Stomach (tissue), 9 donors: Measurements from ENCODE around the gene ATP11B. TPM values are rescaled to one million over a fixed set of nuclear protein-coding genes. Genes with fewer than 3 reads are reported as not detected.

Experiments used
- DNase-seq, 2 donors: peaks; one replicate each; pipeline versions ENCODE4 v3.0.0 to v3.0.0-alpha.2; 2013 to 2019
- H3K27ac ChIP-seq, 5 donors: fragments of 200-600 bp in 4 of 5; sonication (generic) in 4 of 5; one replicate each; pipeline ENCODE4 v1.5.1; 2013 to 2019; ENCODE audit warnings: mild to moderate bottlenecking in 1 of 5, moderate library complexity in 1 of 5
- H3K27me3 ChIP-seq, 3 donors: fragments of 200-600 bp; sonication (generic); one replicate each; pipeline ENCODE4 v1.5.1; 2017 to 2019; ENCODE audit warnings: mixed run types in 1 of 3
- H3K36me3 ChIP-seq, 4 donors: fragments of 200-600 bp; sonication (generic); 1 replicate in 3 of 4; 2 replicates in 1 of 4; pipeline ENCODE4 v1.5.1; 2016 to 2019
- H3K4me1 ChIP-seq, 4 donors: fragments of 200-600 bp; sonication (generic); one replicate each; pipeline ENCODE4 v1.5.1; 2016 to 2019
- H3K4me3 ChIP-seq, 4 donors: fragments of 200-600 bp; sonication (generic) in 3 of 4; one replicate each; pipeline ENCODE4 v1.5.1; 2016 to 2019; ENCODE audit warnings: mild to moderate bottlenecking in 1 of 4
- H3K9me3 ChIP-seq, 4 donors: fragments of 200-600 bp; sonication (generic); one replicate each; pipeline ENCODE4 v1.5.1; 2016 to 2019
- CTCF ChIP-seq, 7 experiments: fragments of 450-650 bp in 4 of 7; fragments of 200-600 bp in 3 of 7; sonication (generic) in 3 of 7; IDR thresholded peaks; one replicate each; pipeline ENCODE4 v1.5.1; 2016 to 2019; ENCODE audit warnings: antibody characterized with exemption in 7 of 7, control low read depth in 2 of 7, mild to moderate bottlenecking in 1 of 7
- EP300 ChIP-seq: sonication (generic); formaldehyde crosslinking; IDR thresholded peaks from one replicate; pipeline ENCODE4 v1.6.1; 2017; ENCODE audit warnings: antibody characterized with exemption
- POLR2A ChIP-seq, 4 donors: fragments of 450-650 bp; IDR thresholded peaks; one replicate each; pipeline ENCODE4 v1.6.1; 2016; ENCODE audit warnings: antibody characterized with exemption in 4 of 4, control low read depth in 2 of 4, mild to moderate bottlenecking in 1 of 4, moderate library complexity in 1 of 4
- POLR2AphosphoS5 ChIP-seq, 3 donors: sonication (generic); formaldehyde crosslinking; IDR thresholded peaks; one replicate each; pipeline ENCODE4 v1.6.1; 2016; ENCODE audit warnings: antibody characterized with exemption in 3 of 3
- WGBS, 5 donors: extraction: QIAGEN DNeasy Blood & Tissue Kit in 3 of 5; methylation state at CpG; one replicate each; pipeline versions ENCODE4 v1.1.5 to v1.1.7; 2013 to 2018; 5-methylcytosine and 5-hydroxymethylcytosine counted together
- intact Hi-C: fragments of 100-400 bp; cut with DNase I; formaldehyde crosslinking; loops from one replicate; pipeline ENCODE4 v1.15.1; 2023; ENCODE audit warnings: low total_unique reads
- polyA plus RNA-seq, 3 donors: library from polyadenylated mRNA; stranded (reverse); fragments of 200-250 nt; gene quantifications; one replicate each; pipeline ENCODE4 v1.2.3, GENCODE V29; 2013
- total RNA-seq, 5 donors: library from RNA; depleted of rRNA; stranded (reverse); fragments of >200 nt; gene quantifications; one replicate each; pipeline versions ENCODE4 v1.1.0 to v1.2.3, GENCODE V29; 2014 to 2016
- donor health status: healthy with polysubstance abuse.
- donor health status: Bipolar disorder and iron deficiency.
- donor health status: healthy.

The ATP11B gene
- total and polyA plus RNA-seq, 8 donors, result 9.6 to 449 (median 120) TPM

DNA sequence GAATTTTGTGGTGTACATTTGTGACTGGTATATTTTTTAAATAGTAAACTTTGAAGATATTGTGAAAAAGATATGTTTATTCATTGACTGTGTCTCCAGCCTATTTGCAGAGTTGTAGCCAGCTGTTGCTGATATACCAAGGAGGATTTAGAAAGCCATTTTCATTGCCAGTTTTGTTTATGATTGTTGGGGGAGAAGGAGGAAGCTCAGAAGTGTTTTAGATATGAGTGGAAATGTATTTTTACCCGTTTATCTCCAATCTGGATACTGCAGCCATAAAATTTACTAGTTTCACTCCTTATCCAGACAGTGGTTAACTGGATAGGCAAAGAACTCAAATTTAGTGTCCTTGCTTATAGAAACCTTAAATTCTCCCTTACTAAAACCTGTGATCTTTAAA is 18.8 kb downstream of the ATP11B start:
- H3K36me3 ChIP-seq, result no peaks in the 10 kb centered on the region
- intact Hi-C loops, result no loop called here
- TF ChIP-seq EP300, result no peak
- no peaks in the 10 kb centered on the region for H3K9me3 ChIP-seq
- no peak for DNase-seq
- H3K4me3 ChIP-seq, result no peak overlapping the region
- peaks cover 23 to 88% (median 52%) of the 10 kb centered on the region in 4 donors for H3K4me1 ChIP-seq
- H3K27me3 ChIP-seq, result no peaks in the 10 kb centered on the region
- WGBS, 5 donors, result 24 to 41% (median 31%) methylated on average over 1 of the region's 1 CpG
- H3K27ac ChIP-seq, result no peak overlapping the region

DNA sequence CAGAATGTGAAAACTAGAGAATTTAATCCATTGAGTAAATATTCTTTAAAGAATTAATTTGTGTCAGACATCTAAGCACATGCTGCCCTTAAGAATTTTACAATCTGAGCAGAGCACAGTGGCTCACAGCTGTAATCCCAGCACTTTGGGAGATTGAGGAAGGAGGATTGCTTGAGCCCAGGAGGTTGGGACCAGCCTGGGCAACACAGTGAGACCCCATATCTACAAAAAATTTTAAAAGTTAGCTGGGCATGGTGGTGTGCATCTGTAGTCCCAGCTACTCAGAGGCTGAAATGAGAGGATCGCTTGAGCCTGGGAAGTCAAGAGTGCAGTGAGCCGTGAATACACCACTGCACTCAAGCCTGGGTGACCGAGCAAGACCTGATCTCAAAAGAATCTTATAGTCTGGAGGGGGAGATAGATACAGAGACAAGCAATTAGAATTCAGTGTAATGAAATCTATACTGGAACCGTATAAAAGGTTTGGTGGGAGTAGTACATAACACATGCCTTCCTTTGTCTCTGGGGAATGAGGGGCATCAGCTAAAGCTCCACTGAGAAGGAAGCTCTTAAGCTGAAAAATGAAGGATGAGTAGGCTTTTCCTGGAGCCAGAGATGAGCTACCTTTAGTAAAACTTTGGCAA is 21.2 kb downstream of the ATP11B start:
- Histone ChIP-seq H3K36me3 (no peaks in the 10 kb centered on the region), H3K27ac (no peak overlapping the region), H3K4me1 (peaks cover 12 to 82% (median 43%) of the 10 kb centered on the region in 4 donors), H3K9me3 (no peaks in the 10 kb centered on the region), H3K4me3 (no peak overlapping the region), H3K27me3 (no peaks in the 10 kb centered on the region)
- WGBS, 5 donors, result 81 to 82% (median 81%) methylated on average over 4 of the region's 4 CpGs
- intact Hi-C loops, result no loop called here
- TF ChIP-seq EP300 (no peak), POLR2AphosphoS5 (IDR thresholded peaks at IDR 0.05) (no peak), CTCF (IDR thresholded peaks at IDR 0.05) (no peak), POLR2A (IDR thresholded peaks at IDR 0.05) (no peak)
- DNase-seq, result no peak

DNA sequence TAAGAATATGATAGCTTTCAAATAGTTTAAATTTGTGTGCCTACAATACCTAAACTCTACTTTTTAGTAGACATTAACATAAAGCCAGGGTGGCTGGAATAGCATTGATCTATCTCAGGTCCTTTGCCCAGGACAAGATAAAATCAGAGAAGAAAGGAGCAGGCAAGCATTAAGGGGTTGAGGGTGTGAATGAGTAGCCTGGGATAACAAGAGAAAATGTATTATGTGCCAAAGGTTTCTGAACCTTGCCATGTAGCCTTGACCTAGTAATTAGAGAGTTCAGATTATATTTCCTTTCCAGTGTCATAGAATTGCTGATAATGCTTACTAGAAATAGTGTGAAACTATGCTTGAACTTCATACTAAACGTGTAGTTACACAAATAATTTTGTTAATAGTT is 22.9 kb downstream of the ATP11B start:
- intact Hi-C loops, result no loop called here
- no peak for DNase-seq
- H3K4me3 ChIP-seq, result no peak overlapping the region
- no peak for TF ChIP-seq POLR2AphosphoS5 (IDR thresholded peaks at IDR 0.05)
- TF ChIP-seq EP300, result no peak
- TF ChIP-seq CTCF (IDR thresholded peaks at IDR 0.05), result no peak
- TF ChIP-seq POLR2A (IDR thresholded peaks at IDR 0.05), result no peak
- H3K4me1 ChIP-seq, result peaks cover 17 to 82% (median 41%) of the 10 kb centered on the region in 4 donors
- H3K36me3 ChIP-seq, result peaks cover 0 to 12% (median 10%) of the 10 kb centered on the region in 4 donors
- H3K27ac ChIP-seq, result no peak overlapping the region
- WGBS, 5 donors, result 21 to 29% (median 28%) methylated on average over 1 of the region's 1 CpG
- no peaks in the 10 kb centered on the region for H3K9me3 ChIP-seq
- H3K27me3 ChIP-seq, result no peaks in the 10 kb centered on the region

- Histone ChIP-seq H3K4me1 (peaks cover 13 to 70% (median 37%) of the 10 kb centered on the region in 4 donors), H3K27me3 (no peaks in the 10 kb centered on the region), H3K36me3 (peaks cover 0 to 26% (median 24%) of the 10 kb centered on the region in 4 donors), H3K27ac (no peak overlapping the region), H3K4me3 (no peak overlapping the region), H3K9me3 (no peaks in the 10 kb centered on the region)
- no peak for TF ChIP-seq EP300
- TF ChIP-seq CTCF (IDR thresholded peaks at IDR 0.05), result no peak
- no peak for TF ChIP-seq POLR2AphosphoS5 (IDR thresholded peaks at IDR 0.05)
- no peak for TF ChIP-seq POLR2A (IDR thresholded peaks at IDR 0.05)
- no peak for DNase-seq
- WGBS, 5 donors, result 74 to 88% (median 84%) methylated on average over 4 of the region's 4 CpGs
- intact Hi-C loops, result no loop called here
These were observed 25.1 kb downstream of the ATP11B start for GRCh38 chr3:182818296-182818978.
